Esophagus squamous epithelium (tissue), 4 donors: ENCODE measurements around the gene ZMAT5.

Experiments
- CTCF ChIP-seq, 6 experiments: fragments of 450-650 bp in 4 of 6; fragments of 200-600 bp in 2 of 6; sonication (generic) in 2 of 6; IDR thresholded peaks; one replicate each; pipeline ENCODE4 v1.5.1; 2016 to 2019; ENCODE audit warnings: antibody characterized with exemption in 6 of 6, mild to moderate bottlenecking in 4 of 6, moderate library complexity in 4 of 6
- POLR2A ChIP-seq, 4 donors: fragments of 450-650 bp; IDR thresholded peaks; one replicate each; pipeline ENCODE4 v1.6.1; 2017; ENCODE audit warnings: antibody characterized with exemption in 4 of 4, mild to moderate bottlenecking in 4 of 4, moderate library complexity in 3 of 4

- TF ChIP-seq CTCF (IDR thresholded peaks at IDR 0.05) (no peak), POLR2A (IDR thresholded peaks at IDR 0.05) (no peak)
Measured at GRCh38 chr22:29788339-29789279, 21.8 kb upstream of the ZMAT5 start.
